HAP-1 (cell line): Measurements from ENCODE around the gene ZNF611.
"Not testable (repeated sequence)": the region's sequence is repeated elsewhere in the genome, so short reads cannot be mapped to it uniquely, and the experiment has no call there.

Experiments used
- DNase-seq, 2 experiments: peaks; one replicate each; pipeline ENCODE4 v3.0.0-alpha.2; 2016 to 2020; ENCODE audit warnings: low spot score in 2 of 2
- H3K27me3 ChIP-seq: fragments of 250-450 bp; sonication (Bioruptor Pico); 2 replicates; pipeline ENCODE4 v1.5.1; 2020; ENCODE audit warnings: low read depth, mild to moderate bottlenecking, moderate library complexity
- H3K36me3 ChIP-seq: fragments of 250-450 bp; sonication (Bioruptor Pico); replicated peaks from 2 replicates; pipeline ENCODE4 v1.5.1; 2020; ENCODE audit warnings: mild to moderate bottlenecking
- H3K4me1 ChIP-seq: fragments of 250-450 bp; sonication (Bioruptor Pico); 2 replicates; pipeline ENCODE4 v1.5.1; 2020; ENCODE audit warnings: mild to moderate bottlenecking
- H3K4me3 ChIP-seq: fragments of 250-450 bp; sonication (Bioruptor Pico); 2 replicates; pipeline ENCODE4 v1.5.1; 2020; ENCODE audit warnings: mild to moderate bottlenecking, moderate library complexity
- H3K9me3 ChIP-seq: fragments of 250-450 bp; sonication (Bioruptor Pico); 2 replicates; pipeline ENCODE4 v1.5.1; 2020; ENCODE audit warnings: mild to moderate bottlenecking, moderate library complexity
- in situ Hi-C: fragments of 300-500 bp; cut with MboI; formaldehyde crosslinking; loops from 3 replicates; pipeline ENCODE4 v1.14.3; 2020; ENCODE audit warnings: low sequenced_read_pairs, inconsistent platforms, mixed read lengths

Gene ZNF611

GRCh38 chr19:52734893-52735661, at the start of gene ZNF611:
Gene ZNF611, minus strand, starts transcription at chr19:52735044. Its CDS starts 19,150 bp downstream, at chr19:52715894.
- peak within 1 kb of the TSS; percentile 70 for H3K4me3 ChIP-seq
- in situ Hi-C loops, result no loop called here
- peak; percentile 89 to 98 for DNase-seq
- H3K36me3 ChIP-seq, result no peaks in the 10 kb centered on the region
- H3K27me3 ChIP-seq, result no peaks in the 10 kb centered on the region
- H3K9me3 ChIP-seq, result no peaks in the 10 kb centered on the region; the same call in 1 of the 2 replicates
- H3K4me1 ChIP-seq, result no peaks in the 10 kb centered on the region

GRCh38 chr19:52782864-52783263, 48.0 kb upstream of the ZNF611 start:
- H3K27me3 ChIP-seq, DNase-seq, H3K9me3 ChIP-seq, H3K4me3 ChIP-seq, in situ Hi-C loops, H3K4me1 ChIP-seq, H3K36me3 ChIP-seq: not testable (repeated sequence)

GRCh38 chr19:52778811-52779210, 44.0 kb upstream of the ZNF611 start:
- Histone ChIP-seq H3K27me3 (no peaks in the 10 kb centered on the region), H3K4me1 (no peaks in the 10 kb centered on the region), H3K9me3 (no peaks in the 10 kb centered on the region), H3K36me3 (no peaks in the 10 kb centered on the region), H3K4me3 (no peak overlapping the region)
- in situ Hi-C loops, result no loop called here
- DNase-seq, result no peak

- DNase-seq, H3K4me1 ChIP-seq, H3K36me3 ChIP-seq, H3K4me3 ChIP-seq, in situ Hi-C loops, H3K9me3 ChIP-seq, H3K27me3 ChIP-seq: not testable (repeated sequence)
These were observed 21.6 kb upstream of the ZNF611 start for GRCh38 chr19:52756447-52756846.

- Histone ChIP-seq H3K4me3 (no peak overlapping the region), H3K4me1 (no peaks in the 10 kb centered on the region), H3K27me3 (no peaks in the 10 kb centered on the region), H3K36me3 (no peaks in the 10 kb centered on the region), H3K9me3 (no peaks in the 10 kb centered on the region)
- DNase-seq, result no peak
- in situ Hi-C loops, result no loop called here
These were observed 14.9 kb upstream of the ZNF611 start for GRCh38 chr19:52749780-52750179.

GRCh38 chr19:52748336-52748950, 13.6 kb upstream of the ZNF611 start:
- Histone ChIP-seq H3K9me3 (no peaks in the 10 kb centered on the region), H3K27me3 (no peaks in the 10 kb centered on the region), H3K4me3 (no peak overlapping the region), H3K4me1 (no peaks in the 10 kb centered on the region), H3K36me3 (no peaks in the 10 kb centered on the region)
- DNase-seq, result peak; percentile 10 to 33
- in situ Hi-C loops, result no loop called here

GRCh38 chr19:52745919-52746318, 11.1 kb upstream of the ZNF611 start:
- H3K4me3 ChIP-seq, H3K27me3 ChIP-seq, H3K4me1 ChIP-seq, in situ Hi-C loops, H3K36me3 ChIP-seq, DNase-seq, H3K9me3 ChIP-seq: not testable (repeated sequence)

GRCh38 chr19:52743091-52743490, 8.2 kb upstream of the ZNF611 start:
- Histone ChIP-seq H3K4me3 (no peak overlapping the region), H3K27me3 (no peaks in the 10 kb centered on the region), H3K36me3 (no peaks in the 10 kb centered on the region), H3K4me1 (no peaks in the 10 kb centered on the region), H3K9me3 (no peaks in the 10 kb centered on the region)
- DNase-seq, result no peak
- in situ Hi-C loops, result no loop called here

GRCh38 chr19:52742516-52742915, 7.7 kb upstream of the ZNF611 start:
- Histone ChIP-seq H3K4me1 (no peaks in the 10 kb centered on the region), H3K36me3 (no peaks in the 10 kb centered on the region), H3K4me3 (no peak overlapping the region), H3K27me3 (no peaks in the 10 kb centered on the region), H3K9me3 (no peaks in the 10 kb centered on the region)
- in situ Hi-C loops, result no loop called here
- DNase-seq, result no peak

- Histone ChIP-seq H3K4me3 (no peak overlapping the region), H3K9me3 (no peaks in the 10 kb centered on the region), H3K36me3 (no peaks in the 10 kb centered on the region), H3K27me3 (no peaks in the 10 kb centered on the region), H3K4me1 (no peaks in the 10 kb centered on the region)
- in situ Hi-C loops, result no loop called here
- no peak for DNase-seq
These were observed 7.2 kb upstream of the ZNF611 start for GRCh38 chr19:52741951-52742485.

- in situ Hi-C loops, H3K36me3 ChIP-seq, H3K4me1 ChIP-seq, H3K9me3 ChIP-seq, H3K4me3 ChIP-seq, H3K27me3 ChIP-seq, DNase-seq: not testable (repeated sequence)
These were observed 6.5 kb upstream of the ZNF611 start for GRCh38 chr19:52741371-52741770.

- no peak overlapping the region for H3K4me3 ChIP-seq
- no peak for DNase-seq
- H3K36me3 ChIP-seq, result no peaks in the 10 kb centered on the region
- no peaks in the 10 kb centered on the region for H3K27me3 ChIP-seq
- H3K9me3 ChIP-seq, result no peaks in the 10 kb centered on the region; the same call in 1 of the 2 replicates
- in situ Hi-C loops, result no loop called here
- no peaks in the 10 kb centered on the region for H3K4me1 ChIP-seq
These were observed 4.7 kb upstream of the ZNF611 start for GRCh38 chr19:52739576-52739975.

GRCh38 chr19:52735734-52736133, 890 bp upstream of the ZNF611 start:
- DNase-seq, result peak in 1 of 2 experiments; percentile 16
- in situ Hi-C loops, result no loop called here

GRCh38 chr19:52734331-52734892, 432 bp downstream of the ZNF611 start:
- Histone ChIP-seq H3K4me3 (peak overlapping the region; percentile 70), H3K27me3 (no peaks in the 10 kb centered on the region), H3K36me3 (no peaks in the 10 kb centered on the region), H3K4me1 (no peaks in the 10 kb centered on the region), H3K9me3 (no peaks in the 10 kb centered on the region; the same call in 1 of the 2 replicates)
- peak; percentile 9 to 49 for DNase-seq
- in situ Hi-C loops, result no loop called here

More at GRCh38 chr19:52735734-52736133, 890 bp upstream of the ZNF611 start:
- no peaks in the 10 kb centered on the region for H3K4me1 ChIP-seq
- no peaks in the 10 kb centered on the region for H3K27me3 ChIP-seq
- no peaks in the 10 kb centered on the region; the same call in 1 of the 2 replicates for H3K9me3 ChIP-seq
- no peak overlapping the region for H3K4me3 ChIP-seq
- no peaks in the 10 kb centered on the region for H3K36me3 ChIP-seq
